Ishikawa (cell line): ENCODE measurements around the gene C13orf42.

Experiments
- NFIC ChIP-seq: IDR thresholded peaks from 2 replicates; pipeline ENCODE4 v1.6.1; 2012
- TCF12 ChIP-seq: IDR thresholded peaks from 2 replicates; pipeline ENCODE4 v1.6.1; 2012; ENCODE audit warnings: low read depth
- TEAD4 ChIP-seq: IDR thresholded peaks from 2 replicates; pipeline ENCODE4 v1.6.1; 2012
- YY1 ChIP-seq: IDR thresholded peaks from 2 replicates; pipeline ENCODE4 v1.6.1; 2012; ENCODE audit warnings: low read depth
- TF ChIP-seq, protein P1 (sequence below): IDR thresholded peaks from 2 replicates; pipeline ENCODE4 v1.6.1; 2012

DNA sequence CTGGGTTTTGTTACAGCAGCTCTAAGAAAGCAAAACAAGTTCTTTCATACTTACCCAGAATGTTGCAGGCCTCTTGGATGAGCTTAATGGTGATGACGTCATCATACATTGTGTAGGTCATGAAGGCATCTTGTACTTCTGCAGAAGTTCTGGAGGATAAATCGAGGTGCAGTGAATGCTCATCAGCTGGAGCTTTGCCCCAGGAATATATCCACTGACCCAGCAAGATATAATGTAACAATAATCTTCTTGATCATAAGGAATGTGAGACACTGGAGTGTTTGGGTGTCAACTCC is 63.0 kb downstream of the C13orf42 start:
- TF ChIP-seq, protein P1, sequence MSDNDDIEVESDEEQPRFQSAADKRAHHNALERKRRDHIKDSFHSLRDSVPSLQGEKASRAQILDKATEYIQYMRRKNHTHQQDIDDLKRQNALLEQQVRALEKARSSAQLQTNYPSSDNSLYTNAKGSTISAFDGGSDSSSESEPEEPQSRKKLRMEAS: no peak
- no peak for TF ChIP-seq YY1
- TF ChIP-seq NFIC: no peak
- no peak for TF ChIP-seq TEAD4
- TF ChIP-seq TCF12: no peak
